SU-DHL-6 (cell line): ENCODE measurements around the gene CCDC83.

ENCODE experiments used
- H2AFZ ChIP-seq: fragments of 200-600 bp; sonication (generic); 2 replicates; pipeline ENCODE4 v1.6.1; 2014; ENCODE audit warnings: low read depth, mild to moderate bottlenecking, moderate library complexity, mixed read lengths, antibody characterized with exemption, low read length; ENCODE audit not compliant: severe bottlenecking
- H3F3A ChIP-seq: fragments of 200-600 bp; shearing (Covaris generic); 2 replicates; pipeline ENCODE4 v1.6.0; 2016; ENCODE audit warnings: antibody characterized with exemption, mild to moderate bottlenecking; ENCODE audit not compliant: insufficient read depth
- H3K27ac ChIP-seq: fragments of 200-600 bp; sonication (generic); 2 replicates; pipeline ENCODE4 v1.5.1; 2016; ENCODE audit warnings: low read depth, mild to moderate bottlenecking, low read length, moderate library complexity, mixed read lengths
- H3K27me3 ChIP-seq: fragments of 200-600 bp; sonication (generic), shearing (Covaris generic); 2 replicates; pipeline ENCODE4 v1.6.0; 2014; ENCODE audit warnings: mild to moderate bottlenecking, low read length
- H3K36me3 ChIP-seq: fragments of 200-600 bp; sonication (generic); 2 replicates; pipeline ENCODE4 v1.6.1; 2014; ENCODE audit warnings: mild to moderate bottlenecking, low read length, mixed read lengths
- H3K4me2 ChIP-seq: fragments of 300-600, 200-600 bp; shearing (Covaris generic), sonication (generic); 2 replicates; pipeline ENCODE4 v1.6.0; 2014; ENCODE audit warnings: low read length, low read depth, mild to moderate bottlenecking; ENCODE audit not compliant: poor library complexity, severe bottlenecking
- H3K4me3 ChIP-seq: fragments of 200-600 bp; sonication (generic); 2 replicates; pipeline ENCODE4 v1.5.1; 2014; ENCODE audit warnings: antibody characterized with exemption, low read length, mild to moderate bottlenecking, mixed read lengths; ENCODE audit not compliant: insufficient read depth, poor library complexity, severe bottlenecking
- H3K79me2 ChIP-seq: fragments of 200-600 bp; sonication (generic); 2 replicates; pipeline ENCODE4 v1.6.1; 2014; ENCODE audit warnings: mild to moderate bottlenecking, low read length, moderate library complexity; ENCODE audit not compliant: insufficient read depth
- H3K9ac ChIP-seq: fragments of 200-600 bp; sonication (generic); 2 replicates; pipeline ENCODE4 v1.7.0; 2014; ENCODE audit warnings: mild to moderate bottlenecking, low read length
- H3K9me2 ChIP-seq: fragments of 200-600 bp; sonication (generic); replicated peaks from 2 replicates; pipeline ENCODE4 v1.6.1; 2014; ENCODE audit warnings: low read length; ENCODE audit not compliant: insufficient read depth
- H3K9me3 ChIP-seq: fragments of 200-600 bp; sonication (generic); 2 replicates; pipeline ENCODE4 v1.6.1; 2014; ENCODE audit warnings: low read length, mixed read lengths; ENCODE audit not compliant: insufficient read depth
- H4K20me1 ChIP-seq: fragments of 200-600 bp; sonication (generic); 2 replicates; pipeline ENCODE4 v1.6.1; 2014; ENCODE audit warnings: low read depth, mild to moderate bottlenecking, antibody characterized with exemption, low read length, moderate library complexity, mixed read lengths
- EZH2phosphoT487 ChIP-seq: fragments of 200-600 bp; sonication (generic), shearing (Covaris generic); conservative IDR thresholded peaks from 2 replicates; pipeline ENCODE4 v1.6.1; 2018; ENCODE audit warnings: mild to moderate bottlenecking, antibody characterized with exemption, low read length, moderate library complexity, mixed read lengths
- TF ChIP-seq, protein P1 (sequence below): fragments of 200-600 bp; sonication (generic); IDR thresholded peaks from one replicate; pipeline ENCODE4 v1.5.1; 2017; ENCODE audit warnings: antibody characterized with exemption, mild to moderate bottlenecking, low read length, moderate library complexity; ENCODE audit not compliant: insufficient read depth, poor library complexity, severe bottlenecking

Gene CCDC83

GRCh38 chr11:85829172-85829571 lies 26.0 kb upstream of the CCDC83 start:
- Histone ChIP-seq H3K79me2 (no peaks in the 10 kb centered on the region), H2AFZ (no peak overlapping the region), H3K9me2 (no peaks in the 10 kb centered on the region), H3K36me3 (no peaks in the 10 kb centered on the region), H3K27me3 (no peaks in the 10 kb centered on the region), H3K4me3 (no peak overlapping the region), H3K9ac (no peak overlapping the region), H3F3A (no peaks in the 10 kb centered on the region), H3K4me2 (no peak overlapping the region), H3K27ac (no peak overlapping the region), H4K20me1 (no peaks in the 10 kb centered on the region), H3K9me3 (no peaks in the 10 kb centered on the region)
- no peak for TF ChIP-seq EZH2phosphoT487
- TF ChIP-seq, protein P1, sequence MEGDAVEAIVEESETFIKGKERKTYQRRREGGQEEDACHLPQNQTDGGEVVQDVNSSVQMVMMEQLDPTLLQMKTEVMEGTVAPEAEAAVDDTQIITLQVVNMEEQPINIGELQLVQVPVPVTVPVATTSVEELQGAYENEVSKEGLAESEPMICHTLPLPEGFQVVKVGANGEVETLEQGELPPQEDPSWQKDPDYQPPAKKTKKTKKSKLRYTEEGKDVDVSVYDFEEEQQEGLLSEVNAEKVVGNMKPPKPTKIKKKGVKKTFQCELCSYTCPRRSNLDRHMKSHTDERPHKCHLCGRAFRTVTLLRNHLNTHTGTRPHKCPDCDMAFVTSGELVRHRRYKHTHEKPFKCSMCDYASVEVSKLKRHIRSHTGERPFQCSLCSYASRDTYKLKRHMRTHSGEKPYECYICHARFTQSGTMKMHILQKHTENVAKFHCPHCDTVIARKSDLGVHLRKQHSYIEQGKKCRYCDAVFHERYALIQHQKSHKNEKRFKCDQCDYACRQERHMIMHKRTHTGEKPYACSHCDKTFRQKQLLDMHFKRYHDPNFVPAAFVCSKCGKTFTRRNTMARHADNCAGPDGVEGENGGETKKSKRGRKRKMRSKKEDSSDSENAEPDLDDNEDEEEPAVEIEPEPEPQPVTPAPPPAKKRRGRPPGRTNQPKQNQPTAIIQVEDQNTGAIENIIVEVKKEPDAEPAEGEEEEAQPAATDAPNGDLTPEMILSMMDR, result no peak

DNA sequence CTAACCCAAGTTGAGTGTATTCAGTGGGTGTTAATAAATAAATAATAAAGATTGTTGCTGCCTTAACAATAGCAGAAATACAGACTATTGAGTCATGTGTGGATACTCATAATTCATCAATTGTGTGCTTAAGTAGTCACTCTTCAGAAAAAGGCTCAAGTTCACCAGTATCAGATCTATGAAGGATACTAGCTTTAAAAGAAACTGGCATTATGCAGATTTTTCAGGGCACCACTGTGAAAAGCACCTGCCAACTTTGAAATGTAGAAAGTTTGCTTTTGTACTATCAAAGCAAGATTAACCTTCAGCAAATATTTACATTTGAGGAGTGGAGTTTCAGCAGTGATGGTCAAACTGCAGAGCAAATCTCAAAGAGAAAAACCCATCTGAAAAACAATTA lies 24.1 kb upstream of the CCDC83 start:
- Histone ChIP-seq H4K20me1 (no peaks in the 10 kb centered on the region), H2AFZ (no peak overlapping the region), H3K36me3 (no peaks in the 10 kb centered on the region), H3K27ac (no peak overlapping the region), H3K9ac (no peak overlapping the region), H3K9me3 (no peaks in the 10 kb centered on the region), H3K79me2 (no peaks in the 10 kb centered on the region), H3K9me2 (no peaks in the 10 kb centered on the region), H3F3A (no peaks in the 10 kb centered on the region), H3K27me3 (no peaks in the 10 kb centered on the region), H3K4me2 (no peak overlapping the region), H3K4me3 (no peak overlapping the region)
- TF ChIP-seq EZH2phosphoT487, result no peak
- TF ChIP-seq, protein P1, result no peak

DNA sequence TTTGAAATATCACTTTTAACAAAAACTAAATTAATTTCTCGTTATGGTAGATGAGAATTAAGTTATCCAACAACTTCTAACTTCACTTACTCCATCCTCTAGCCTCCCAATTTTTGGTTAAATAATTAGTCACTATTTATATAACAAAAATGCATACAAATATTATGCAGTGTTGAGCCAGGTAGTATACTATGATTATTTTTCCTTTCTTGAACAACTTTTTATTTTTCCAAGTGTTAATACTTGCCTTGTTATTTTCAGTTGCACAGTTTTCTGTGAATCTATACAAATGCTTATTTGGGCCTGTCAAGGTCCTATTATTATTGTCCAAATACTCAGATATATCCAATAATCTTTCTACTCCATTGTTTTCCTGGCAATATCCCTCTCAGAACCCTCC lies 19.9 kb upstream of the CCDC83 start:
- H3K27ac ChIP-seq, result no peak overlapping the region

More for the DNA sequence above, 19.9 kb upstream of the CCDC83 start:
- TF ChIP-seq EZH2phosphoT487, result no peak
- TF ChIP-seq, protein P1, result no peak
- H2AFZ ChIP-seq, result no peak overlapping the region
- no peak overlapping the region for H3K9ac ChIP-seq
- H3K9me2 ChIP-seq, result no peaks in the 10 kb centered on the region
- H3K4me2 ChIP-seq, result no peak overlapping the region
- H3K4me3 ChIP-seq, result no peak overlapping the region
- H3F3A ChIP-seq, result no peaks in the 10 kb centered on the region
- no peaks in the 10 kb centered on the region for H3K9me3 ChIP-seq
- H3K27me3 ChIP-seq, result no peaks in the 10 kb centered on the region
- H3K79me2 ChIP-seq, result no peaks in the 10 kb centered on the region
- H3K36me3 ChIP-seq, result no peaks in the 10 kb centered on the region
- H4K20me1 ChIP-seq, result no peaks in the 10 kb centered on the region
